Effector memory CD8-positive, alpha-beta T cell (primary cell): ENCODE data around the gene GNAS-AS1.

Experiments used
- ATAC-seq: fragments of 150-1000 bp; cut with Tn5 transposase; replicated peaks from 2 replicates; pipeline ENCODE4 v1.10.0; 2021; ENCODE audit warnings: mild to moderate bottlenecking, moderate library complexity
- DNase-seq, 3 experiments: peaks; one replicate each; pipeline ENCODE4 v3.0.0; 2021
- H3K27ac Mint-ChIP-seq, 2 donors: one replicate each; pipeline ENCODE4 v1.8.0; 2022; ENCODE audit warnings: mild to moderate bottlenecking in 2 of 2, mixed read lengths in 2 of 2, moderate library complexity in 2 of 2
- H3K27me3 Mint-ChIP-seq, 2 donors: one replicate each; pipeline ENCODE4 v1.8.0; 2022; ENCODE audit warnings: mixed read lengths in 2 of 2
- H3K36me3 Mint-ChIP-seq: one replicate; pipeline ENCODE4 v1.8.0; 2022; ENCODE audit warnings: mild to moderate bottlenecking, moderate library complexity, mixed read lengths; ENCODE audit not compliant: insufficient read depth
- H3K4me1 Mint-ChIP-seq, 2 donors: one replicate each; pipeline ENCODE4 v1.8.0; 2022; ENCODE audit warnings: low read depth in 2 of 2, mixed read lengths in 2 of 2
- H3K4me3 Mint-ChIP-seq, 2 donors: one replicate each; pipeline ENCODE4 v1.8.0; 2022; ENCODE audit warnings: mild to moderate bottlenecking in 2 of 2, mixed read lengths in 2 of 2, moderate library complexity in 2 of 2
- H3K9me3 Mint-ChIP-seq, 2 donors: one replicate each; pipeline ENCODE4 v1.8.0; 2022; ENCODE audit warnings: mixed read lengths in 2 of 2

GNAS-AS1 gene

GRCh38 chr20:58843128-58843556, 7.6 kb downstream of the GNAS-AS1 start:
- no peak overlapping the region for H3K27ac Mint-ChIP-seq
- peaks cover 2% of the 10 kb centered on the region for H3K36me3 Mint-ChIP-seq
- peaks cover 43 to 89% of the 10 kb centered on the region in 2 donors for H3K27me3 Mint-ChIP-seq
- ATAC-seq, result no peak
- peaks cover 4% of the 10 kb centered on the region in 2 donors for H3K4me1 Mint-ChIP-seq
- no peak for DNase-seq
- no peaks in the 10 kb centered on the region for H3K9me3 Mint-ChIP-seq
- H3K4me3 Mint-ChIP-seq, result no peak overlapping the region

GRCh38 chr20:58842276-58842675, 8.4 kb downstream of the GNAS-AS1 start:
- no peak overlapping the region for H3K4me3 Mint-ChIP-seq
- no peaks in the 10 kb centered on the region for H3K36me3 Mint-ChIP-seq
- ATAC-seq (no peak), DNase-seq (no peak)
- peaks cover 43 to 80% of the 10 kb centered on the region in 2 donors for H3K27me3 Mint-ChIP-seq
- H3K4me1 Mint-ChIP-seq, result peaks cover 9 to 12% of the 10 kb centered on the region in 2 donors
- no peak overlapping the region for H3K27ac Mint-ChIP-seq
- no peaks in the 10 kb centered on the region for H3K9me3 Mint-ChIP-seq

- Mint-ChIP-seq H3K9me3 (no peaks in the 10 kb centered on the region), H3K4me3 (no peak overlapping the region), H3K27me3 (peaks cover 43 to 75% of the 10 kb centered on the region in 2 donors), H3K27ac (no peak overlapping the region), H3K36me3 (no peaks in the 10 kb centered on the region), H3K4me1 (peaks cover 9 to 12% of the 10 kb centered on the region in 2 donors)
- DNase-seq, result no peak
- no peak for ATAC-seq
Measured at GRCh38 chr20:58841539-58842264, 9.0 kb downstream of the GNAS-AS1 start.

- Mint-ChIP-seq H3K9me3 (no peaks in the 10 kb centered on the region), H3K27me3 (peaks cover 40 to 75% of the 10 kb centered on the region in 2 donors), H3K27ac (no peak overlapping the region), H3K4me3 (no peak overlapping the region), H3K36me3 (no peaks in the 10 kb centered on the region), H3K4me1 (peaks cover 10 to 12% of the 10 kb centered on the region in 2 donors)
- ATAC-seq (no peak), DNase-seq (no peak)
Measured at GRCh38 chr20:58840816-58841538, 9.7 kb downstream of the GNAS-AS1 start.

- H3K27ac Mint-ChIP-seq, result no peak overlapping the region
- H3K4me3 Mint-ChIP-seq, result peak overlapping the region in 1 of 2 donors; percentile 53
- ATAC-seq (no peak), DNase-seq (no peak)
- no peaks in the 10 kb centered on the region for H3K9me3 Mint-ChIP-seq
- H3K4me1 Mint-ChIP-seq, result peaks cover 10 to 12% of the 10 kb centered on the region in 2 donors
- H3K27me3 Mint-ChIP-seq, result peaks cover 32 to 76% of the 10 kb centered on the region in 2 donors
- H3K36me3 Mint-ChIP-seq, result no peaks in the 10 kb centered on the region
Measured at GRCh38 chr20:58839991-58840747, 10.5 kb downstream of the GNAS-AS1 start.

- DNase-seq, result no peak
- ATAC-seq, result peak; percentile 48
- H3K9me3 Mint-ChIP-seq, result no peaks in the 10 kb centered on the region
- H3K4me3 Mint-ChIP-seq, result peak overlapping the region in 1 of 2 donors; percentile 53
- H3K27ac Mint-ChIP-seq, result no peak overlapping the region
- no peaks in the 10 kb centered on the region for H3K36me3 Mint-ChIP-seq
- H3K27me3 Mint-ChIP-seq, result peaks cover 32 to 77% of the 10 kb centered on the region in 2 donors
- peaks cover 10 to 12% of the 10 kb centered on the region in 2 donors for H3K4me1 Mint-ChIP-seq
Measured at GRCh38 chr20:58839474-58839874, 11.2 kb downstream of the GNAS-AS1 start.

GRCh38 chr20:58838174-58838573, 12.5 kb downstream of the GNAS-AS1 start:
- DNase-seq (no peak), ATAC-seq (no peak)
- Mint-ChIP-seq H3K27ac (peak overlapping the region in 1 of 2 donors; percentile 50), H3K4me1 (peaks cover 10 to 12% of the 10 kb centered on the region in 2 donors), H3K36me3 (no peaks in the 10 kb centered on the region), H3K9me3 (no peaks in the 10 kb centered on the region), H3K27me3 (peaks cover 45 to 78% of the 10 kb centered on the region in 2 donors), H3K4me3 (no peak overlapping the region)

- Mint-ChIP-seq H3K27ac (peak overlapping the region in 1 of 2 donors; percentile 50), H3K36me3 (no peaks in the 10 kb centered on the region), H3K4me3 (no peak overlapping the region), H3K9me3 (no peaks in the 10 kb centered on the region), H3K4me1 (peaks cover 10 to 12% of the 10 kb centered on the region in 2 donors), H3K27me3 (peaks cover 50 to 78% of the 10 kb centered on the region in 2 donors)
- ATAC-seq, result peak; percentile 78
- DNase-seq, result no peak
Measured at GRCh38 chr20:58837717-58838116, 13.0 kb downstream of the GNAS-AS1 start.

GRCh38 chr20:58836616-58837204, 14.0 kb downstream of the GNAS-AS1 start:
- Mint-ChIP-seq H3K27me3 (peaks cover 43 to 71% of the 10 kb centered on the region in 2 donors), H3K9me3 (no peaks in the 10 kb centered on the region), H3K4me3 (no peak overlapping the region), H3K36me3 (no peaks in the 10 kb centered on the region), H3K4me1 (peaks cover 10 to 12% of the 10 kb centered on the region in 2 donors), H3K27ac (peak overlapping the region in 1 of 2 donors; percentile 35)
- DNase-seq, result no peak
- ATAC-seq, result no peak

- DNase-seq (no peak), ATAC-seq (no peak)
- peaks cover 28 to 56% of the 10 kb centered on the region in 2 donors for H3K27me3 Mint-ChIP-seq
- peaks cover 3 to 7% of the 10 kb centered on the region in 2 donors for H3K9me3 Mint-ChIP-seq
- H3K4me3 Mint-ChIP-seq, result no peak overlapping the region
- H3K36me3 Mint-ChIP-seq, result no peaks in the 10 kb centered on the region
- H3K4me1 Mint-ChIP-seq, result peaks cover 12 to 14% of the 10 kb centered on the region in 2 donors
- H3K27ac Mint-ChIP-seq, result no peak overlapping the region
Measured at GRCh38 chr20:58835231-58835630, 15.5 kb downstream of the GNAS-AS1 start.

- ATAC-seq (no peak), DNase-seq (no peak)
- Mint-ChIP-seq H3K4me3 (no peak overlapping the region), H3K36me3 (no peaks in the 10 kb centered on the region), H3K4me1 (peaks cover 10 to 11% of the 10 kb centered on the region in 2 donors), H3K27ac (no peak overlapping the region), H3K9me3 (peaks cover 5 to 7% of the 10 kb centered on the region in 2 donors), H3K27me3 (peaks cover 18 to 43% of the 10 kb centered on the region in 2 donors)
Measured at GRCh38 chr20:58833921-58834320, 16.8 kb downstream of the GNAS-AS1 start.

GRCh38 chr20:58832457-58832856, 18.2 kb downstream of the GNAS-AS1 start:
- ATAC-seq (no peak), DNase-seq (no peak)
- Mint-ChIP-seq H3K4me3 (no peak overlapping the region), H3K9me3 (peaks cover 5 to 7% of the 10 kb centered on the region in 2 donors), H3K4me1 (peaks cover 4 to 6% of the 10 kb centered on the region in 2 donors), H3K27me3 (peaks cover 18 to 42% of the 10 kb centered on the region in 2 donors), H3K36me3 (no peaks in the 10 kb centered on the region), H3K27ac (no peak overlapping the region)

GRCh38 chr20:58829531-58829941, 21.2 kb downstream of the GNAS-AS1 start:
- DNase-seq (no peak), ATAC-seq (no peak)
- Mint-ChIP-seq H3K36me3 (no peaks in the 10 kb centered on the region), H3K27ac (no peak overlapping the region), H3K4me1 (peaks cover 2 to 3% of the 10 kb centered on the region in 2 donors), H3K4me3 (no peak overlapping the region), H3K9me3 (peaks cover 5 to 7% of the 10 kb centered on the region in 2 donors), H3K27me3 (peaks cover 18 to 21% of the 10 kb centered on the region in 2 donors)
